IMR-90 (cell line): ENCODE measurements around the gene FGF9. TPM values are rescaled to one million over a fixed set of nuclear protein-coding genes. Genes with fewer than 3 reads are reported as not detected.
A peak's percentile ranks its signal among the peaks of the same experiment; 100 is the strongest.

Experiments used
- ATAC-seq: fragments of 200-7000 bp; cut with Tn5 transposase; 2 replicates; pipeline ENCODE4 v1.9.1; 2020; ENCODE audit warnings: low read depth, mild to moderate bottlenecking, moderate library complexity
- BruUV-seq: library from RNA; stranded (reverse); fragments of 400-500 nt; replicated peaks from 2 replicates; lab custom pipeline; 2021; lab: Mats Ljungman, UMichigan
- CTCF ChIA-PET: fragments of 300-600 bp; formaldehyde crosslinking; extraction: SDS; loops from one replicate; lab custom pipeline; 2021; ENCODE audit warnings: antibody characterized with exemption; lab: Yijun Ruan, JAX
- POLR2A ChIA-PET: fragments of 300-600 bp; sonication (Branson Sonifier 250); formaldehyde crosslinking; loops from one replicate; lab custom pipeline; 2022; ENCODE audit warnings: antibody characterized with exemption; ENCODE audit not compliant: unreplicated experiment; lab: Charles Lee
- DNase-seq: peaks from one replicate; pipeline ENCODE4 v3.0.0; 2013
- H2AFZ ChIP-seq: replicated peaks from 2 replicates; pipeline ENCODE3; 2013; ENCODE audit warnings: low read length, mild to moderate bottlenecking; ENCODE audit not compliant: poor library complexity
- H2AK5ac ChIP-seq: 2 replicates; pipeline ENCODE4 v1.6.1; 2013; ENCODE audit warnings: low read depth, low read length, inconsistent platforms
- H2AK9ac ChIP-seq: replicated peaks from 2 replicates; pipeline ENCODE3; 2013; ENCODE audit warnings: mild to moderate bottlenecking, low read depth, low read length, moderate library complexity; ENCODE audit not compliant: poor library complexity
- H2BK120ac ChIP-seq: 2 replicates; pipeline ENCODE4 v1.6.1; 2013; ENCODE audit warnings: low read depth, low read length, inconsistent platforms
- H2BK15ac ChIP-seq: 3 replicates; pipeline ENCODE4 v1.6.1; 2013; ENCODE audit warnings: low read depth, low read length, inconsistent platforms
- H2BK20ac ChIP-seq: 2 replicates; pipeline ENCODE4 v1.6.1; 2013; ENCODE audit warnings: low read depth, mild to moderate bottlenecking, inconsistent platforms, low read length, moderate library complexity
- H2BK5ac ChIP-seq: 2 replicates; pipeline ENCODE4 v1.6.1; 2013; ENCODE audit warnings: mild to moderate bottlenecking, low read depth, low read length, inconsistent platforms; ENCODE audit not compliant: poor library complexity, severe bottlenecking
- H3K14ac ChIP-seq: replicated peaks from 2 replicates; pipeline ENCODE4 v1.6.1; 2013; ENCODE audit warnings: low read depth, low read length, inconsistent platforms
- H3K18ac ChIP-seq: 2 replicates; pipeline ENCODE4 v1.6.1; 2013; ENCODE audit warnings: low read depth, low read length, control low read depth
- H3K23ac ChIP-seq: 2 replicates; pipeline ENCODE4 v1.6.1; 2013; ENCODE audit warnings: low read depth, low read length, inconsistent platforms
- H3K27ac ChIP-seq: 2 replicates; pipeline ENCODE4 v1.5.1; 2013; ENCODE audit warnings: mild to moderate bottlenecking, control low read depth, low read length; ENCODE audit not compliant: insufficient read depth
- H3K27me3 ChIP-seq: 2 replicates; pipeline ENCODE4 v1.6.1; 2013; ENCODE audit warnings: low read length; ENCODE audit not compliant: control insufficient read depth, insufficient read depth
- H3K36me3 ChIP-seq: 2 replicates; pipeline ENCODE4 v1.6.1; 2013; ENCODE audit warnings: low read length, mixed read lengths; ENCODE audit not compliant: control insufficient read depth, insufficient read depth
- H3K4ac ChIP-seq: 2 replicates; pipeline ENCODE4 v1.6.1; 2013; ENCODE audit warnings: low read depth, low read length, inconsistent platforms
- H3K4me1 ChIP-seq: 2 replicates; pipeline ENCODE4 v1.6.1; 2013; ENCODE audit warnings: low read length, mixed read lengths; ENCODE audit not compliant: control insufficient read depth, insufficient read depth
- H3K4me2 ChIP-seq: 2 replicates; pipeline ENCODE4 v1.6.1; 2013; ENCODE audit warnings: low read depth, mild to moderate bottlenecking, control low read depth, low read length, moderate library complexity
- H3K4me3 ChIP-seq: 2 replicates; pipeline ENCODE4 v1.5.1; 2013; ENCODE audit warnings: low read depth, mild to moderate bottlenecking, control low read depth, low read length, moderate library complexity; ENCODE audit not compliant: insufficient read depth
- H3K56ac ChIP-seq: 2 replicates; pipeline ENCODE4 v1.6.1; 2013; ENCODE audit warnings: low read length, inconsistent platforms; ENCODE audit not compliant: insufficient read depth; ENCODE audit errors: extremely low read depth
- H3K79me1 ChIP-seq, 2 experiments: 2 replicates each; pipeline ENCODE4 v1.6.1; 2013; ENCODE audit warnings: low read length in 2 of 2, inconsistent platforms in 1 of 2, low read depth in 1 of 2
- H3K9ac ChIP-seq: 2 replicates; pipeline ENCODE4 v1.6.1; 2013; ENCODE audit warnings: low read depth, low read length, control low read depth
- H3K9me1 ChIP-seq: 2 replicates; pipeline ENCODE4 v1.6.1; 2013; ENCODE audit warnings: low read length, inconsistent platforms; ENCODE audit not compliant: insufficient read depth
- H3K9me3 ChIP-seq: 2 replicates; pipeline ENCODE4 v1.6.1; 2013; ENCODE audit warnings: low read length; ENCODE audit not compliant: control insufficient read depth, insufficient read depth
- H4K20me1 ChIP-seq: 2 replicates; pipeline ENCODE4 v1.6.1; 2013; ENCODE audit warnings: low read length, inconsistent platforms; ENCODE audit not compliant: insufficient read depth
- H4K5ac ChIP-seq: 2 replicates; pipeline ENCODE4 v1.6.1; 2013; ENCODE audit warnings: mild to moderate bottlenecking, low read depth, low read length, control low read depth
- H4K8ac ChIP-seq, 2 experiments: 2 replicates each; pipeline ENCODE4 v1.6.1; 2013; ENCODE audit warnings: low read depth in 2 of 2, low read length in 2 of 2, control low read depth in 1 of 2, inconsistent platforms in 1 of 2
- H4K91ac ChIP-seq: 2 replicates; pipeline ENCODE4 v1.6.1; 2013; ENCODE audit warnings: low read depth, low read length, inconsistent platforms; ENCODE audit not compliant: insufficient read depth
- BHLHE40 ChIP-seq: fragments of 150-350 bp; IDR thresholded peaks from 2 replicates; pipeline ENCODE4 v1.6.1; 2016; ENCODE audit warnings: mild to moderate bottlenecking, low read depth, low read length
- CEBPB ChIP-seq: IDR thresholded peaks from 2 replicates; pipeline ENCODE4 v1.6.1; 2012; ENCODE audit warnings: low read depth, low read length, improper control_type of control experiment
- CHD1 ChIP-seq: IDR thresholded peaks from 2 replicates; pipeline ENCODE4 v1.6.1; 2012; ENCODE audit warnings: low read depth, low read length, improper control_type of control experiment
- ELK1 ChIP-seq: fragments of 150-350 bp; IDR thresholded peaks from 2 replicates; pipeline ENCODE4 v1.6.1; 2016; ENCODE audit warnings: low read depth, mild to moderate bottlenecking, low read length, moderate library complexity, borderline replicate concordance
- FOS ChIP-seq: fragments of 150-350 bp; IDR thresholded peaks from 2 replicates; pipeline ENCODE4 v1.6.1; 2016; ENCODE audit warnings: low read depth, low read length
- MAFK ChIP-seq: IDR thresholded peaks from 2 replicates; pipeline ENCODE4 v1.6.1; 2012; ENCODE audit warnings: low read depth, low read length, improper control_type of control experiment
- MAZ ChIP-seq: IDR thresholded peaks from 2 replicates; pipeline ENCODE4 v1.6.1; 2012; ENCODE audit warnings: low read depth, mild to moderate bottlenecking, low read length, improper control_type of control experiment, moderate library complexity, borderline replicate concordance
- MXI1 ChIP-seq: IDR thresholded peaks from 2 replicates; pipeline ENCODE4 v1.6.1; 2012; ENCODE audit warnings: low read depth, mild to moderate bottlenecking, low read length, moderate library complexity, borderline replicate concordance
- NFE2L2 ChIP-seq: fragments of 150-350 bp; IDR thresholded peaks from 2 replicates; pipeline ENCODE4 v1.6.1; 2016; ENCODE audit warnings: low read depth, mild to moderate bottlenecking, low read length
- POLR2A ChIP-seq: IDR thresholded peaks from 2 replicates; pipeline ENCODE4 v1.6.1; 2012; ENCODE audit warnings: mild to moderate bottlenecking, low read depth, low read length
- RAD21 ChIP-seq: IDR thresholded peaks from 2 replicates; pipeline ENCODE4 v1.6.1; 2012; ENCODE audit warnings: low read length, improper control_type of control experiment
- RCOR1 ChIP-seq: IDR thresholded peaks from 2 replicates; pipeline ENCODE4 v1.6.1; 2012; ENCODE audit warnings: mild to moderate bottlenecking, low read length, improper control_type of control experiment; ENCODE audit not compliant: insufficient replicate concordance
- RFX5 ChIP-seq: IDR thresholded peaks from 2 replicates; pipeline ENCODE4 v1.8.0; 2012; ENCODE audit warnings: low read depth, mild to moderate bottlenecking, low read length, moderate library complexity
- SMC3 ChIP-seq: fragments of 150-350 bp; IDR thresholded peaks from 2 replicates; pipeline ENCODE4 v1.6.1; 2016; ENCODE audit warnings: low read depth, mild to moderate bottlenecking, antibody characterized with exemption, low read length, moderate library complexity
- WGBS, 2 experiments: methylation state at CpG; one replicate each; pipeline versions ENCODE4 v1.1.5 to v1.1.7; 2013; ENCODE audit warnings: missing lambda C conversion rate in 2 of 2; ENCODE audit not compliant: insufficient read length in 1 of 2; ENCODE audit errors: extremely low coverage in 2 of 2; 5-methylcytosine and 5-hydroxymethylcytosine counted together
- dilution Hi-C: fragments of 300-500 bp; cut with HindIII; formaldehyde crosslinking; loops from one replicate; pipeline ENCODE4 v1.14.3; 2018; ENCODE audit warnings: low sequenced_read_pairs; ENCODE audit not compliant: unreplicated experiment
- in situ Hi-C: fragments of 300-500 bp; cut with MboI; formaldehyde crosslinking; loops from 3 replicates; pipeline ENCODE4 v1.14.3; 2019; ENCODE audit warnings: low sequenced_read_pairs, inconsistent platforms, mixed read lengths
- intact Hi-C: fragments of 100-400 bp; cut with micrococcal nuclease; formaldehyde crosslinking; loops from 2 replicates; pipeline ENCODE4 v1.10.0; 2022
- polyA plus RNA-seq, 3 experiments: library from polyadenylated mRNA; depleted of rRNA; stranded (reverse); fragments of >200 nt; gene quantifications; 2 replicates each; pipeline ENCODE4 v1.2.3, GENCODE V29; 2012; ENCODE audit warnings: low replicate concordance in 1 of 3
- total RNA-seq: library from RNA; depleted of rRNA; stranded (reverse); fragments of >200 nt; gene quantifications from 2 replicates; pipeline ENCODE4 v1.2.3, GENCODE V29; 2012
- TF ChIP-seq, protein P1 (sequence below): fragments of 150-350 bp; IDR thresholded peaks from 2 replicates; pipeline ENCODE4 v1.6.1; 2017; ENCODE audit warnings: mild to moderate bottlenecking, antibody characterized with exemption, low read length, low read depth
- TF ChIP-seq, protein P2 (sequence below): conservative IDR thresholded peaks from 2 replicates; pipeline ENCODE4 v1.5.1; 2012; ENCODE audit warnings: mild to moderate bottlenecking, low read depth, low read length, improper control_type of control experiment

Gene FGF9
- total and polyA plus RNA-seq, 2 of the 4 experiments (the other 2 are of a cell fraction), result under 0.01 to 0.05 TPM

- peak overlapping the region; percentile 51 for H3K4me3 ChIP-seq
- WGBS, 2 experiments, result no CpG with 5 or more reads among the region's 36 CpGs
- no TSS peak for BruUV-seq
Measured at GRCh38 chr13:21674490-21675009, 3.7 kb downstream of the FGF9 start.

More at GRCh38 chr13:21674490-21675009, 3.7 kb downstream of the FGF9 start:
- POLR2A ChIA-PET, result no interaction called here
- Histone ChIP-seq H3K4ac (no peak overlapping the region), H3K27ac (no peak overlapping the region), H3K4me2 (peak overlapping the region; percentile 88), H3K14ac (no peak overlapping the region), H3K18ac (no peak overlapping the region), H3K79me1 (no peaks in the 10 kb centered on the region), H3K9me3 (no peaks in the 10 kb centered on the region), H2BK5ac (no peak overlapping the region), H3K4me1 (peaks cover 4% of the 10 kb centered on the region; the same call in 1 of the 2 replicates), H3K9ac (peak overlapping the region; percentile 24; the same call in 1 of the 2 replicates), H2BK120ac (no peak overlapping the region), H3K9me1 (no peaks in the 10 kb centered on the region), H4K5ac (no peak overlapping the region), H2AK9ac (no peak overlapping the region), H3K23ac (no peak overlapping the region; the same call in 1 of the 2 replicates), H3K27me3 (peaks cover 47% of the 10 kb centered on the region), H2AK5ac (no peak overlapping the region), H4K8ac (no peak overlapping the region), H2AFZ (no peak overlapping the region), H4K20me1 (no peaks in the 10 kb centered on the region), H3K36me3 (no peaks in the 10 kb centered on the region), H3K56ac (no peak overlapping the region), H2BK15ac (no peak overlapping the region), H2BK20ac (no peak overlapping the region), H4K91ac (no peak overlapping the region)
- in situ Hi-C loops (no loop called here), dilution Hi-C loops (no loop called here), intact Hi-C loops (loop anchor here (5.0 to 10.0 kb wide), 6 partner anchors 37 to 520 kb away; no protein-coding TSS in a partner anchor)
- TF ChIP-seq ELK1 (no peak), CEBPB (no peak), RFX5 (no peak), RAD21 (no peak), CHD1 (no peak), MAFK (no peak), NFE2L2 (no peak), POLR2A (no peak), FOS (no peak), BHLHE40 (no peak), RCOR1 (no peak), MAZ (no peak), SMC3 (no peak), MXI1 (no peak)
- TF ChIP-seq, protein P1, sequence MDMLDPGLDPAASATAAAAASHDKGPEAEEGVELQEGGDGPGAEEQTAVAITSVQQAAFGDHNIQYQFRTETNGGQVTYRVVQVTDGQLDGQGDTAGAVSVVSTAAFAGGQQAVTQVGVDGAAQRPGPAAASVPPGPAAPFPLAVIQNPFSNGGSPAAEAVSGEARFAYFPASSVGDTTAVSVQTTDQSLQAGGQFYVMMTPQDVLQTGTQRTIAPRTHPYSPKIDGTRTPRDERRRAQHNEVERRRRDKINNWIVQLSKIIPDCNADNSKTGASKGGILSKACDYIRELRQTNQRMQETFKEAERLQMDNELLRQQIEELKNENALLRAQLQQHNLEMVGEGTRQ, result no peak
- TF ChIP-seq, protein P2, sequence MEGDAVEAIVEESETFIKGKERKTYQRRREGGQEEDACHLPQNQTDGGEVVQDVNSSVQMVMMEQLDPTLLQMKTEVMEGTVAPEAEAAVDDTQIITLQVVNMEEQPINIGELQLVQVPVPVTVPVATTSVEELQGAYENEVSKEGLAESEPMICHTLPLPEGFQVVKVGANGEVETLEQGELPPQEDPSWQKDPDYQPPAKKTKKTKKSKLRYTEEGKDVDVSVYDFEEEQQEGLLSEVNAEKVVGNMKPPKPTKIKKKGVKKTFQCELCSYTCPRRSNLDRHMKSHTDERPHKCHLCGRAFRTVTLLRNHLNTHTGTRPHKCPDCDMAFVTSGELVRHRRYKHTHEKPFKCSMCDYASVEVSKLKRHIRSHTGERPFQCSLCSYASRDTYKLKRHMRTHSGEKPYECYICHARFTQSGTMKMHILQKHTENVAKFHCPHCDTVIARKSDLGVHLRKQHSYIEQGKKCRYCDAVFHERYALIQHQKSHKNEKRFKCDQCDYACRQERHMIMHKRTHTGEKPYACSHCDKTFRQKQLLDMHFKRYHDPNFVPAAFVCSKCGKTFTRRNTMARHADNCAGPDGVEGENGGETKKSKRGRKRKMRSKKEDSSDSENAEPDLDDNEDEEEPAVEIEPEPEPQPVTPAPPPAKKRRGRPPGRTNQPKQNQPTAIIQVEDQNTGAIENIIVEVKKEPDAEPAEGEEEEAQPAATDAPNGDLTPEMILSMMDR, result no peak
- CTCF ChIA-PET, result no interaction called here
- DNase-seq (no peak), ATAC-seq (no peak)
